Neural crest cell (in vitro differentiated cells): ENCODE data around the gene INSL3. TPM values are rescaled to one million over a fixed set of nuclear protein-coding genes. Genes with fewer than 3 reads are reported as not detected.
"Not testable (repeated sequence)": the region's sequence is repeated elsewhere in the genome, so short reads cannot be mapped to it uniquely, and the experiment has no call there.

ENCODE experiments used
- DNase-seq: peaks from one replicate; pipeline ENCODE4 v3.0.0; 2021; ENCODE audit warnings: low read depth, mixed read lengths, low spot score
- H3K27ac Mint-ChIP-seq: one replicate; pipeline ENCODE4 v1.8.0; 2021; ENCODE audit warnings: mild to moderate bottlenecking, mixed read lengths; ENCODE audit not compliant: unreplicated experiment
- H3K27me3 Mint-ChIP-seq: 2 replicates; pipeline ENCODE4 v1.8.0; 2021; ENCODE audit warnings: low read depth, mild to moderate bottlenecking, mixed read lengths
- H3K36me3 Mint-ChIP-seq: 2 replicates; pipeline ENCODE4 v1.8.0; 2021; ENCODE audit warnings: low read depth, mild to moderate bottlenecking, mixed read lengths
- H3K4me1 Mint-ChIP-seq: 2 replicates; pipeline ENCODE4 v1.8.0; 2021; ENCODE audit warnings: mixed read lengths
- H3K4me3 Mint-ChIP-seq: one replicate; pipeline ENCODE4 v1.8.0; 2021; ENCODE audit warnings: mild to moderate bottlenecking, mixed read lengths
- H3K9me3 Mint-ChIP-seq: 2 replicates; pipeline ENCODE4 v1.8.0; 2021; ENCODE audit warnings: mixed read lengths
- total RNA-seq: library from RNA; stranded (reverse); gene quantifications from 2 replicates; pipeline ENCODE4 v1.2.1, GENCODE V29; 2021
- TF ChIP-seq, protein P1 (sequence below): fragments of 200-600 bp; sonication (generic); conservative IDR thresholded peaks from 2 replicates; pipeline ENCODE4 v1.5.0; 2021; ENCODE audit warnings: antibody characterized with exemption, mild to moderate bottlenecking

Gene INSL3
- total RNA-seq, 1 donor from 2014 or later, result not detected

DNA sequence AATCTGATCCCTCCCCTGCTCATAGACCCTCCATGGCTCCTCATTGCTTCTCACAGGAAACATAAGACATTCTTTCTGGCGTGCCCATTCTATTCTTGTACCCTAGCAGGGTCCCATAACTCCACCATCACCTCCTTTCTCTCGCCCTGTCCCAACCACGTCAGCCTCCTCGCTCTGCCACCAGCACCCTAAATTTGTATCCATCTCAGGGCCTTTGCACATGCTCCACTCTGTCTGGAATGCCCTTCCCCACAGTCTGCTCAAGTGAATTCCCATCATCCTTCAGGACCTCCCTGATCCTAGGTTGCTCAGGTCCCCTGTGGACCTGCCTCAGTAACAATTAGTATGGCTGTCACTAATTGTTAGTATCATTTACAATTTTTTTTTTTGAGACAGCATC lies 15.9 kb downstream of the INSL3 start:
- no peak overlapping the region for H3K27ac Mint-ChIP-seq
- H3K9me3 Mint-ChIP-seq, result no peaks in the 10 kb centered on the region
- H3K36me3 Mint-ChIP-seq, result no peaks in the 10 kb centered on the region
- H3K4me3 Mint-ChIP-seq, result no peak overlapping the region
- no peaks in the 10 kb centered on the region for H3K4me1 Mint-ChIP-seq
- TF ChIP-seq, protein P1, sequence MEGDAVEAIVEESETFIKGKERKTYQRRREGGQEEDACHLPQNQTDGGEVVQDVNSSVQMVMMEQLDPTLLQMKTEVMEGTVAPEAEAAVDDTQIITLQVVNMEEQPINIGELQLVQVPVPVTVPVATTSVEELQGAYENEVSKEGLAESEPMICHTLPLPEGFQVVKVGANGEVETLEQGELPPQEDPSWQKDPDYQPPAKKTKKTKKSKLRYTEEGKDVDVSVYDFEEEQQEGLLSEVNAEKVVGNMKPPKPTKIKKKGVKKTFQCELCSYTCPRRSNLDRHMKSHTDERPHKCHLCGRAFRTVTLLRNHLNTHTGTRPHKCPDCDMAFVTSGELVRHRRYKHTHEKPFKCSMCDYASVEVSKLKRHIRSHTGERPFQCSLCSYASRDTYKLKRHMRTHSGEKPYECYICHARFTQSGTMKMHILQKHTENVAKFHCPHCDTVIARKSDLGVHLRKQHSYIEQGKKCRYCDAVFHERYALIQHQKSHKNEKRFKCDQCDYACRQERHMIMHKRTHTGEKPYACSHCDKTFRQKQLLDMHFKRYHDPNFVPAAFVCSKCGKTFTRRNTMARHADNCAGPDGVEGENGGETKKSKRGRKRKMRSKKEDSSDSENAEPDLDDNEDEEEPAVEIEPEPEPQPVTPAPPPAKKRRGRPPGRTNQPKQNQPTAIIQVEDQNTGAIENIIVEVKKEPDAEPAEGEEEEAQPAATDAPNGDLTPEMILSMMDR, result no peak
- no peak for DNase-seq
- peaks cover 37% of the 10 kb centered on the region for H3K27me3 Mint-ChIP-seq

DNA sequence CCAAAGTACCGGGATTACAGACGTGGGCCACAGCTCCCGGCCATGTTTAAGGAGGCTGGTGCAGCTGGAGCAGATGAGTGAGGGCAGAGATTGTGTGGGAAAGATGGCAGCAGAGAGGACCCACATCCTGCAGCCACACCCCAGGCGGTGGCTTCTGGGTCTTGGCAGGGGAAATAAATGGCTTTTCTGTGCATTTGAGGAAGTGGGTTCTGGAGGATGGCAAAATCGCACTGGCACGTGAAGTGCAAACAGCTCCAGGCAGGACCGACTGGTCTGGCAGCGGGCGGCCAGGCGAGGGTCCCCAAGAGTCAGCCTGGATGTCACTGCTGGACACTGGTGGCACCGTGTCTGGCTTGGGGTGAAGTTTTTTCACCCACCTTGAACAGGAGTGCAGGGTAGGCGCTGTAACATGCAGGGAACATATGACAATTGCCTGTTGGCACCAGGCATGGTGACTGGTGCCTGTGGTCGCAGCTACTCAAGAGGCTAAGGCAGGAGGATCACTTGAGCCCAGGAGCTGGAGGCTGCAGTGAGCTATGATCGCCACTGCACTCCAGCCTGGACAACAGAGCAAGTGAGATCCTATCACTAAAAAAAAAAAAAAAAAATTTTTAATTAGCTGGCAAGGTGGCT lies 17.9 kb downstream of the INSL3 start:
- Mint-ChIP-seq H3K27ac (no peak overlapping the region), H3K36me3 (no peaks in the 10 kb centered on the region)
- TF ChIP-seq, protein P1, result no peak

DNA sequence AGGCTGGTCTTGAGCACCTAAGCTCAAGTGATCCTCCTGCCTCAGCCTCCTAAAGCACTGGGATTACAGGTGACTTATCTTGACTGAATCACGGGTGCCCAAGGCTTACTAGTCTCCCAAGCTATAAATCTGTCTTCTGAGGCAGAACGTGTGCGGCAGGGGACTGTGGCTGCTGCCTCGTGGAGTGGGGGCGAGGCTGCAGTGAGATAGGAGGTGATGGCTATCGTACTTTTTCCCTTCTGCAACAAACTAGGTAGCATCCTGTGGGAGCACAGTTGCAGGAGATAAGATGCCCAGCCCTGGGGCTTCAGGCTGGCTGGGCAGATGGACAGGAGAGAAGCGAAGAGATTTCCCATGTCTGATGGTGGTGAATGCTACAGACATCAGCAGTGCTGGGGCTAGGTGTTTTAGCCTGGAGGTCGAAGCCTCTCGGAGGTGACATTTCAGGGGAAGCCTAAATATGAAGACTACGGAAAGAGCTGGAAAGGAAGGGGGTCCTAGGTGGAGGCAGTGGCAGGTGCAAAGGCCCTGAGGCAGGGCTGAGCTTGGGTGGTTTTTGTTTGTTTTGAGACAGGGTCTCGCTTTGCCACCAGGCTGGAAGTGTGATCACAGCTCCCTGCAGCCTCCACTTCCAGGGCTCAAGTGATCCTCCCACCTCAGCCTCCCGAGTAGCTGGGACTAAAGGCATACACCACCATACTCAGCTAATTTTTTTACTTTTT lies 19.0 kb downstream of the INSL3 start:
- Mint-ChIP-seq H3K4me3 (no peak overlapping the region), H3K9me3 (no peaks in the 10 kb centered on the region), H3K27ac (no peak overlapping the region), H3K36me3 (no peaks in the 10 kb centered on the region), H3K27me3 (peaks cover 55% of the 10 kb centered on the region), H3K4me1 (no peaks in the 10 kb centered on the region)
- TF ChIP-seq, protein P1, result no peak
- no peak for DNase-seq

More for the DNA sequence above, 17.9 kb downstream of the INSL3 start:
- DNase-seq, result no peak
- Mint-ChIP-seq H3K4me1 (no peaks in the 10 kb centered on the region), H3K4me3 (no peak overlapping the region), H3K9me3 (no peaks in the 10 kb centered on the region), H3K27me3 (peaks cover 46% of the 10 kb centered on the region)

DNA sequence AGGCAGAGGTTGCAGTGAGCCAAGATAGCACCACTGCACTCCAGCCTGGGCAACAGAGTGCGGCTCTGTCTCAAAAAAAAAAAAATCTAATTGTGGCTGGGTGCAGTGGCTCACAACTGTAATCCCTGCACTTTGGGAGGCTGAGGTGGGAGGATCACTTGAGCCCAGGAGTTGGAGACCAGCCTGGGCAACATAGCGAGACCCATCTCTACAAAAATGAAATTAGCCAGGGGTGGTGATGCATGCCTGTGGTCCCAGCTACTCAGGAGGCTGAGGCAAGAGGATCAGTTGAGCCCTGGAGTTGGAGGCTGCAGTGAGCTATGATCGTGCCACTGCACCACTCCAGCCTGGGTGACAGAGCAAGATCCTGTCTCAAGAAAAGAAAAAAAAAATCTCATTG lies 22.7 kb downstream of the INSL3 start:
- H3K36me3 Mint-ChIP-seq, H3K9me3 Mint-ChIP-seq, H3K27ac Mint-ChIP-seq, H3K4me1 Mint-ChIP-seq, H3K4me3 Mint-ChIP-seq, DNase-seq: not testable (repeated sequence)
- peaks cover 76% of the 10 kb centered on the region for H3K27me3 Mint-ChIP-seq

DNA sequence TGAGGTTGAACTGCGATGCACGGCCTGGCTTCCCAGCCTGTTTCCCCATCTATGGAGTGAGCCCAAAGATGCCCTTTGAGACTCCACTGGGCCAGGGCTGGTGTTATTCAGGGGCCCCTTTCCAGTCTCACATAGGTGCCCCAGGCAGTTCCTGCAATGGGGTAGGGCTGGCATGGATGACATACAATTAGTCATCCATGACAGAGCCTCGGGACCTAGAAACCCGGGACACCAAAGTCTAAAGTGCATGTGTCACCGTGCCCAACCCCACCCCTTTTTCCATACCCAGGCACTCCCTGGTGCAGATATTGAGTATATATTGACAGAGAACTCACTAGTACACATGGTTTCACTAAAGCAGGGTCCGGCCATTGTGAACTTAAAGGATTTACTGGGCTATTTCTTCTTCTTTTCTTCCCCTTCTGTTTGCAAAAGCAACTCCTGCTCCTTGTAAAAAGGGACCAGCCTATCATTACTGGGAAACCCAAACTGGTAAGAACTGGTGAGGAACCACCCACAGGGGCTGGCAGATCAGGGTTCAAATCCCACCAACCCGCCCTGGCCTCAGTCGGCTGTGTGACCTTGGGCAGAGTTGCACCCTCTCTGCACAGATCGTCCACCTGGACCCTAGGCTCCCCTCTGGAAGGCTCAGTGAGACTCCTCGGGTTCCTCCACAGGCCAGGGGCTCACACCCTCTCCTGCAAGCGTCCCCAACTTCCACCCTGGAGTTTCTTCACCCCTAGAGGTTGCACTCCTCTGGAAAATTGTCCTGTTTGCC lies 23.7 kb downstream of the INSL3 start:
- H3K9me3 Mint-ChIP-seq, result no peaks in the 10 kb centered on the region
- no peaks in the 10 kb centered on the region for H3K4me1 Mint-ChIP-seq
- no peak overlapping the region for H3K27ac Mint-ChIP-seq
- no peak overlapping the region for H3K4me3 Mint-ChIP-seq
- no peak for DNase-seq
- peaks cover 79% of the 10 kb centered on the region for H3K27me3 Mint-ChIP-seq
- TF ChIP-seq, protein P1, result no peak
- no peaks in the 10 kb centered on the region for H3K36me3 Mint-ChIP-seq
